ENCODE results near the gene PARD3.

GRCh38 chr10:34399013-34399412, 416.1 kb downstream of the PARD3 start:
- TF ChIP-seq POLR2A (IDR thresholded peaks at IDR 0.05): no peak
- TF ChIP-seq CTCF (IDR thresholded peaks at IDR 0.05): no peak
